Sciatic nerve (tissue), 2 donors: ENCODE data around the gene BPTF. TPM values are rescaled to one million over a fixed set of nuclear protein-coding genes. Genes with fewer than 3 reads are reported as not detected.
"Not testable (repeated sequence)": the region's sequence is repeated elsewhere in the genome, so short reads cannot be mapped to it uniquely, and the experiment has no call there.

Experiments
- ATAC-seq: fragments of 200-7000 bp; cut with Tn5 transposase; one replicate; pipeline ENCODE4 v1.9.1; 2020; ENCODE audit warnings: mild to moderate bottlenecking, moderate library complexity
- DNase-seq: peaks from one replicate; pipeline ENCODE4 v3.0.0-alpha.2; 2020; ENCODE audit warnings: low spot score
- intact Hi-C: fragments of 100-400 bp; cut with DNase I; formaldehyde crosslinking; loops from one replicate; pipeline ENCODE4 v1.14.2; 2022
- total RNA-seq: library from RNA; stranded (reverse); fragmentation: NEBNext Ultra II Directional; extraction: Animal tissue kit (Norgen Biotek cat#: 25700); gene quantifications from one replicate; pipeline ENCODE4 v1.2.1, GENCODE V29; 2021
- donor health status: DM: no; HTN: no; CAD: no.
- donor health status: DM: no; HTN: no; CAD: no.

BPTF gene
- total RNA-seq, 1 donor from 2014 or later: 154 TPM

DNA sequence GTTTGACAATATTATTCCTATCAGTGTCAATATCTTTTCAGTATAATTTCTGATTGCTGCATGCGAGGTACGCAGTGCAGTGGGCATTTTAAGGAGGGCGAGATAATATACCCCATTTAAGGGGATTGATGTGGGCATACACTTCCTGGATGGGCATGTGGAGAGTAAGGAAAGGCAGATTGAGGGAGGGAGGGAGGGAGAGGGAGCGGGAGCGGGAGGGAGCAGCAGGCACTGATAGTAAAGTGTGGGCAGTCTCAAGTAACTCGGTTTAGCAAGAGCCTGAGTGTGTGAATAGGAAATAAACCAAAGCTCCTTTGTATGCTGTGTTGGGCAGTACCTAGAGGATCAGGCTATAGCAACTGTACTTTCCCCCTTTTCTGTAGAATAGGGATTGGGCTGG, 5.1 kb downstream of the BPTF start:
- intact Hi-C loops: no loop called here
- no peak for DNase-seq
- ATAC-seq: peak; percentile 23

DNA sequence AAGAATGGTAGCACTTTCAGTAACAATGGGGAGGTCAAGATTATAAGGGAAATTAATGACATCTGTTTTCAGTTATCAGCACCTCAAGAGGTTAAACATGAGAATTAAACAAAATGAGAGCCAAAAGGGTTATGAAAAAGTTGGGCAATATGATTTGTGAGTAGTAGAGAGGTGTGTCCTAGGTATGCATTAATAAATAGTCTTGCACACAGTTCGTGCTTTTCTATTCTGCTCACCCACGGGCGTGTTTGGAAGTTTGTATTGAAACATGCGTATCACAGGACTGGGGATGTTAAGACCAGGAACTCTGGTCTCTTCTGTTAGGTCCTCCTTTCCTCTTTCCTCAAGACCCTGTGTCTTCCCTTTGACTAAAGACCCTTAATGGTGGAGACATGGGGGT, 6.0 kb downstream of the BPTF start:
- DNase-seq (no peak), ATAC-seq (no peak)
- intact Hi-C loops: no loop called here

GRCh38 chr17:67833134-67833533, 7.8 kb downstream of the BPTF start:
- ATAC-seq (no peak), DNase-seq (no peak)
- intact Hi-C loops: no loop called here

- ATAC-seq: no peak
- intact Hi-C loops: no loop called here
- DNase-seq: no peak
Observed at GRCh38 chr17:67833946-67834631, 8.8 kb downstream of the BPTF start.

DNA sequence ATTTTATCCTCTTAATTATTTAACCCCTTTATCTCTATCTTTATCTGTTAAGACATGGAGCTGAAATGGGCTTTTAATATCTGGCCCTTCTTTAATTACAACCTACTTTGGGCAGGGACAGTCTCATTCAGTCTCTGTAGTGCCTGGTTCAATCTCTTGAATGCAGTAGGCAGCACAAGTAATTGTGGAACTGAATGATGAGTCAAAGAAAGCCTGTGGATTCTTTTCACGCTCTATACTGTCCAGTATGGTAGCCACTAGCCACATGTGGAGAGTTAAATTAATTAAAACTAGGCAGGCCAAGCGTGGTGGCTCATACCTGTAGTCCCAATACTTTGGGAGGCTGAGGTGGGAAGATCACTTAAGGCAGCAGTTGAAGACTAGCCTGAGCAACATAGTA, 9.3 kb downstream of the BPTF start:
- intact Hi-C loops: no loop called here
- DNase-seq: no peak
- ATAC-seq: no peak

GRCh38 chr17:67836205-67836987, 11.1 kb downstream of the BPTF start:
- intact Hi-C loops: no loop called here
- ATAC-seq: no peak
- no peak for DNase-seq

DNA sequence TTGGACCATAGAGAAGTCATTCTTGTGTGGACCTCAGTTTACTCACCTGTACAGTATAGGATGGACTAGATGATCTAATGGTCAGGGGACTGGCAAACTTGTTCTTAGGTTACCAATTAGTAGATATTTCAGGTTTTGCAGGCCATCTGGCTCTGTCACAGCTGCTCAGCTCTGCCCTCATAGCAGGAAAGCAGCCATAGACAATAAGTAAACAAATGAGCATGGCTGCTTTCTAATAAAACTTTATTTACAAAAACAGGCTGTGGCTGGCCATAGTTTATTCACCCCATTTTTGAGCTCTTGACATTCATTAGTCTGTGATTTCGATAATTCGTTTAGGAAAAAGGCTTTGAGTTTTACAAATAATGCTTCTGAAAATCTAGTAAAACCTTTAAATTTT, 12.7 kb downstream of the BPTF start:
- DNase-seq (no peak), ATAC-seq (no peak)
- intact Hi-C loops: no loop called here

DNA sequence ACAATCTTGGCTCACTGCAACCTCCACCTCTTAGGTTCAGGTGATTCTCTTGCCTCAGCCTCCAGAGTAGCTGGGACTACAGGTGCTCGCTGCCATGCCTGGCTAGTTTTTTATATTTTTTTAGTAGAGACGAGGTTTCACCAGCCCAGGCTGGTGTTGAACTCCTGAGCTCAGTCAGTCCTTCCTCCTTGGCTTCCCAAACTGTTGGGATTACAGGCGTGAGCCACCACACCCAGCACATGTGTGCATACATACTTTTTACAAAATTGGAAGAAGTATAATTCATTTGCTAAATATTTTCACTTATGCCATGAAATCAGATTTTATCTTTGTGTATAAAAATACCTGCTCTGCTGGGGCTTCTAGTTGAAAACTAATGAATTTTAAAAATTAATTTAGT, 13.2 kb downstream of the BPTF start:
- intact Hi-C loops: no loop called here
- DNase-seq: no peak
- no peak for ATAC-seq

GRCh38 chr17:67841992-67842391, 16.7 kb downstream of the BPTF start:
- intact Hi-C loops: no loop called here
- ATAC-seq (no peak), DNase-seq (no peak)

DNA sequence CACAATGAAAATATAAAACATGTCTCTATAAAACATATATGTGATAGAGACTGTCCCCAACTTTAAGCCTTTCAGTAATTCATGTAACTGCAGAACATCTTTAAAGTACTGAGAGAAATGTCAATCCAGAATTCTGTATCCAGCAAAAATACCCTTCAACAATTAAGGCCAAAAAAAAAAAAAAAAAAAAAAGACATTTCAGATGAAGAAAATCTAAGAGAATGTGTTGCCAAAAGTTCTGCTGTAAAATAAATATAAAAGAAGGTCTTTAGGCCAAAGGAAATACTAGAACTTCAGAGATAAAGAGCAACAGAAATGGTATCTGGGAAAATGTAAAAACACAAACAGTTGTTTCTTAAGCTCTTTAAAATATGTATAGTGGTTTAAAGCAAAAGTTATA, 17.3 kb downstream of the BPTF start:
- no peak for DNase-seq
- intact Hi-C loops: no loop called here

DNA sequence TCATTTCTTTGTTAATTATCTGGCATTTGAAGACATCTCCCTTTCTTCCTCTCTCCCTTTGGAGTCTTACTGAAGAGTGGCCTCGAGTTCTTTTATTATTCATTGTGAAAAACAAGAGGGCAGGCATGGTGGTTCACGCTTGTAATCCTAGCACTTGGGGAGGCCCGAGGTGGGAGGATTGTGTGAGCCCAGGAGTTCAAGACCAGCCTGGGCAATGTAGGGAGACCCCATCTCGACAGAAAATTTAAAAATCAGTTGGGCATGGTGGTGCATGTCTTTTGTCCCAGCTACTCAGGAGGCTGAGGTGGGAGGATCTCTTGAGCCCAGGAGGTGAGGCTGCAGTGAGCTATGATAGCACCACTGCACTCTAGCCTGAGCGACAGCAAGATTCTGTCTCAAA, 20.1 kb downstream of the BPTF start:
- DNase-seq: no peak
- intact Hi-C loops: no loop called here
- ATAC-seq: no peak

More for the DNA sequence above, 17.3 kb downstream of the BPTF start:
- ATAC-seq: no peak

- ATAC-seq, intact Hi-C loops, DNase-seq: not testable (repeated sequence)
Observed at GRCh38 chr17:67848189-67848588, 22.9 kb downstream of the BPTF start.

GRCh38 chr17:67848846-67849245, 23.5 kb downstream of the BPTF start:
- ATAC-seq, DNase-seq, intact Hi-C loops: not testable (repeated sequence)

DNA sequence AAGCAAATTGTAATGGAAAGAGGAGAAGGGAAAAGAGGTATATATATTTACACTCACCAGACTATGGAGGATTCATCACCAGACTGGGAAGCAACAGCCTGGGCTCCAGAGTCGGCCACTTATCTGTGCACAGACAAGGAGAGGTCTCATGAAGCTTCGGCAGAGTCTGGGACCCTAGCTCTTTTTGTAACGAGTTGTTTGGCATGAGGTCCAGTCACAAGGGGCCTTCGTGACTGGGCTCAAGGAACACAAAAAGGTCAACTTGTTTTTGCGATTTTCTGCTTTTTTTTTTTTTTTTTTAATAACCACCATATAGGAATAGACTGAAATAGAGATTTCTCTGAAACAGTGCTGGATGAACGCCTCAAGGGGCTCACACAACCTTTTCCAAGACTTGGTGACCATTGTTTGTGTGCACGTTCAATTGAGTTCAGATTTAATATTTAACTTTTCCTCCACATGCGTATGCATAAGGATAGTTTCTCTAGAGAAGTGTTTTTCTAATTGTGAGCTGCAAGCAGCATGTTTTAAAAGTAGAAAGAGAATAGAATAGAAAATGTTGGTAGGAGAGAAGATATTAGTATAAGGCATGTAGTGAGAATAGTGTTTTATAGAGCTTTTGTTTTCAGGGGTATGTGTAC, 25.8 kb downstream of the BPTF start:
- ATAC-seq (no peak), DNase-seq (no peak)
- intact Hi-C loops: no loop called here

- intact Hi-C loops: no loop called here
- DNase-seq (no peak), ATAC-seq (no peak)
Observed at GRCh38 chr17:67853703-67854102, 28.4 kb downstream of the BPTF start.

DNA sequence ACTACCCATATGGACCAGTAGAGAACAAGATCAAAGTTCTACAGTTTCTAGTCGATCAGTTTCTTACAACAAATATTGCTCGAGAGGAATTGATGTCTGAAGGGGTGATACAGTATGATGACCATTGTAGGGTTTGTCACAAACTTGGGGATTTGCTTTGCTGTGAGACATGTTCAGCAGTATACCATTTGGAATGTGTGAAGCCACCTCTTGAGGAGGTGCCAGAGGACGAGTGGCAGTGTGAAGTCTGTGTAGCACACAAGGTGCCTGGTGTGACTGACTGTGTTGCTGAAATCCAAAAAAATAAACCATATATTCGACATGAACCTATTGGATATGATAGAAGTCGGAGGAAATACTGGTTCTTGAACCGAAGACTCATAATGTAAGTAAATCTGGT, 29.1 kb downstream of the BPTF start:
- DNase-seq (no peak), ATAC-seq (no peak)
- intact Hi-C loops: no loop called here

DNA sequence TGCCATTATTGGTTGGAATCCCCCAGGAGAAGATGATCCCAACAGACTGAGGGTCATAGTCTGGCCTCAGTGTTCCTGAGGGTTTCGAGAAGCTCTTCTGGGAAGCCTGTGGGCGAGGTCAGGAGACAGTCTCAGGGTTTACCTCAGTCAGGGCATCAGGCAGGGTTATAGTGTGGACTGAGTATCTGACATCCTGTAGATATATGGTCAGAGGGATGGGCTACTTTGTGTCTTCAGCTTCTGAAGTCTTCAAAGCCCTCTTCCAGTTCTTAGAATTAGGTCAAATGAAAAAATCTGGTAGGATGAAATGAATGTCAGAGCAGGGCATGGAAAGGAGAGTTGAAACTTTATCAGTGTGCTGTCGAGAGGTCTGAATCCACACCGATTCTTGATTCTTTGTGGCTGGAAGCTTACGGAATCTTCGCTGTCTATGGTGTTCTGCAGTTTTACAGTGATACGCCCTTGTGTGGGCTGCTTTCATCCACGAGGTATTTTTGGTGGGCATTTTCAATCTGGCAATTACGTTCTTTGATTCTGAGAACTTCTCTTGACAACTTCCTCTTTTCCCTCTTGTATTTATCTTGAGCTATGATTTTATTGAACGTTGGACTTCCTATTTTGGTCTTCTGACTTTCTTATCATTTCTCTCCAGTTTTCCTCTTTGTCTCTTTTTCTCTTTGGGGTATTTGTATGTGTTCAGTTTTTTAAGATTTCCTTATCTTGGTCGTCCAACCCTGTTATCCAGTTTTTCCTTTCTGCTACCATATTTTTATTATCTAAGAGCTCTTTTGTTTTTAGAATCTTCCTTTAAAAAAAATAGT, 30.4 kb downstream of the BPTF start:
- DNase-seq (no peak), ATAC-seq (no peak)
- intact Hi-C loops: no loop called here

GRCh38 chr17:67856402-67856801, 31.1 kb downstream of the BPTF start:
- DNase-seq, intact Hi-C loops, ATAC-seq: not testable (repeated sequence)

- intact Hi-C loops: no loop called here
- DNase-seq (no peak), ATAC-seq (no peak)
Observed at GRCh38 chr17:67862614-67863217, 37.4 kb downstream of the BPTF start.
